ENCODE data around the gene TMEM151A.

The TMEM151A gene

GRCh38 chr11:66329165-66329673, 37.5 kb downstream of the TMEM151A start:
- POLR2A ChIA-PET, result no interaction called here
- CTCF ChIA-PET, result interaction anchor here (0.6 to 8.7 kb wide), 9 partner anchors 10 to 41 kb away, joined by 3 to 126 read pairs (median 5); partner anchors contain the start of genes BRMS1 and YIF1A
- no peak for TF ChIP-seq CTCF (IDR thresholded peaks at IDR 0.05; ENCODE audit: control extremely low read depth, extremely low read depth, low read depth, missing control alignments)
- no peak for DNase-seq (ENCODE audit: extremely low spot score)

- no peak for DNase-seq (ENCODE audit: extremely low spot score)
- POLR2A ChIA-PET, result no interaction called here
- CTCF ChIA-PET, result interaction anchor here (1.5 to 8.7 kb wide), 4 partner anchors 14 to 58 kb away, joined by 3 to 126 read pairs (median 4); partner anchors contain the start of gene BRMS1
- TF ChIP-seq CTCF (IDR thresholded peaks at IDR 0.05; ENCODE audit: control extremely low read depth, extremely low read depth, low read depth, missing control alignments), result no peak
Measured at GRCh38 chr11:66330931-66331330, 39.2 kb downstream of the TMEM151A start.

GRCh38 chr11:66331542-66332370, 40.1 kb downstream of the TMEM151A start:
- ChIA-PET CTCF (interaction anchor here (1.5 to 8.7 kb wide), 4 partner anchors 14 to 57 kb away, joined by 3 to 126 read pairs (median 4); partner anchors contain the start of gene BRMS1), POLR2A (no interaction called here)
- no peak for TF ChIP-seq CTCF (IDR thresholded peaks at IDR 0.05; ENCODE audit: control extremely low read depth, extremely low read depth, low read depth, missing control alignments)
- no peak for DNase-seq (ENCODE audit: extremely low spot score)

- POLR2A ChIA-PET, result no interaction called here
- TF ChIP-seq CTCF (IDR thresholded peaks at IDR 0.05; ENCODE audit: control extremely low read depth, extremely low read depth, low read depth, missing control alignments), result no peak
- DNase-seq (ENCODE audit: extremely low spot score), result no peak
- CTCF ChIA-PET, result interaction anchor here (1.0 to 8.7 kb wide), 5 partner anchors 13 to 56 kb away, joined by 3 to 126 read pairs (median 4); partner anchors contain the start of gene BRMS1
Measured at GRCh38 chr11:66332371-66333219, 40.9 kb downstream of the TMEM151A start.

GRCh38 chr11:66333220-66333877, 41.7 kb downstream of the TMEM151A start:
- no peak for DNase-seq (ENCODE audit: extremely low spot score)
- ChIA-PET CTCF (interaction anchor here (1.0 to 8.7 kb wide), 3 partner anchors 12 to 22 kb away, joined by 3 to 126 read pairs (median 17); partner anchors contain the start of gene BRMS1), POLR2A (no interaction called here)

More at GRCh38 chr11:66333220-66333877, 41.7 kb downstream of the TMEM151A start:
- no peak for TF ChIP-seq CTCF (IDR thresholded peaks at IDR 0.05; ENCODE audit: control extremely low read depth, extremely low read depth, low read depth, missing control alignments)
